ENCODE data around the gene HOXC9.
A peak's percentile ranks its signal among the peaks of the same experiment; 100 is the strongest.

The HOXC9 gene

DNA sequence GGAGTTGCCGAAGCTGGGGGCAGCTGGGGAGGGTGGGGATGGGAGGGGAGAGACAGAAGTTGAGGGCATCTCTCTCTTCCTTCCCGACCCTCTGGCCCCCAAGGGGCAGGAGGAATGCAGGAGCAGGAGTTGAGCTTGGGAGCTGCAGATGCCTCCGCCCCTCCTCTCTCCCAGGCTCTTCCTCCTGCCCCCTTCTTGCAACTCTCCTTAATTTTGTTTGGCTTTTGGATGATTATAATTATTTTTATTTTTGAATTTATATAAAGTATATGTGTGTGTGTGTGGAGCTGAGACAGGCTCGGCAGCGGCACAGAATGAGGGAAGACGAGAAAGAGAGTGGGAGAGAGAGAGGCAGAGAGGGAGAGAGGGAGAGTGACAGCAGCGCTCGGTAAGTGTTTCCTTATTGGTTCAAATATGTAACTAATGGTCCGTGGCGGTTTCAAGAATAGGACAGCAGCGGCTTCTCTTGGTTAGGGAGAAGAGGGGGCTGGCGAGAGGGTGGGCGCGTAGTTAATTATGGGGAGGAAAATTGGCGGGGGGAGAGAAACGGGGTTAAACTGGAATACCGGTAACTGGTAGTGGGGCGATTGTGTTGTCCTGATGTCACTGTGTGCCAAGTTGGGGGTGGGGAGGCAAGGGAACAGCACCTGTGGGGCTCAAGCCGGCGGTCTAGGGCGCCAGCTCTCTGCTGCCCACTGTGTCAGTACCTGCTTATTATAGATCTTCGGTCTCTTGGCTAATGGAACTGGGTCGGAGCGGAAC is 17.2 kb downstream of the HOXC9 start:
- Histone ChIP-seq H3K4me3 (ENCODE audit: low read length in 2 of 2) (peak overlapping the region; percentile 38 to 64), H3K9me3 (ENCODE audit: control insufficient read depth in 2 of 2, low read length in 2 of 2) (no peaks in the 10 kb centered on the region), H3K27ac (ENCODE audit: low read depth in 2 of 2, low read length in 2 of 2) (no peak overlapping the region), H3K36me3 (ENCODE audit: control insufficient read depth in 2 of 2, insufficient read depth in 2 of 2, low read length in 2 of 2) (no peaks in the 10 kb centered on the region), H3K4me1 (ENCODE audit: control insufficient read depth in 2 of 2, insufficient read depth in 2 of 2, low read length in 2 of 2) (peaks cover 0 to 2% of the 10 kb centered on the region in 2 donors), H3K9ac (ENCODE audit: low read depth in 1 of 2, low read length in 2 of 2) (peak overlapping the region; percentile 2 to 6), H3K27me3 (ENCODE audit: control insufficient read depth in 2 of 2, insufficient read depth in 2 of 2, low read length in 2 of 2) (peaks cover 75 to 85% of the 10 kb centered on the region in 2 donors)

DNA sequence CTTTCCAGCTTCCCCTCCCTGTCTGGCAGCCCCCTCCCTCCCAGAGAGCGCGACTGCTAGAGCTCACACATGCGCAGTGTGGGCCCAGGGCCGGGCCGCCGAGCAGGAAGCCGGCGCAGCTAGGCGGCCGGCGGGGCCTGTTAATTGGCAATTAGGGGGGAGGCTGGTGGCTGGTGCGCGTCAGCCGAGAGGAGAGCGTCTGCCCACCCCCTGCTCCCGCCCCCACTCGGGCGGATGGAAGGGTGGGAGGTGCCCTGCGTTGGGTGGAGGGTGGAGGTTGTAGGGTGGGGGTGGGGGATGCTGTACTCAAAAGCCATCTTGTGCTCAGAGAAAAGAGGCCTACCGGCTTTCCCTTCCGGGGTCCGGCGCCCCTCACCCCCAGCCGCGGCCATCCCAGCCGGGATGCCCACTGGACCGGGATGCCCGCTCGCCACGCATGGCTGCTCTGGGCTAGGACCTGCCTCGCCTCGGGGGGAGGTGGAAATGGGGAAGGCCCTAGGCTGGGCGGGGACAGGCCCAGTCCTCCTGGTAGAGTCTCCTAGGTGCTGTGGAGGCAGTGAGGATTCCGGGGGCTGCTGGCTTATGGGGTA is 18.0 kb downstream of the HOXC9 start:
- Histone ChIP-seq H3K27ac (ENCODE audit: low read depth in 2 of 2, low read length in 2 of 2) (no peak overlapping the region), H3K4me1 (ENCODE audit: control insufficient read depth in 2 of 2, insufficient read depth in 2 of 2, low read length in 2 of 2) (peaks cover 0 to 2% of the 10 kb centered on the region in 2 donors), H3K36me3 (ENCODE audit: control insufficient read depth in 2 of 2, insufficient read depth in 2 of 2, low read length in 2 of 2) (no peaks in the 10 kb centered on the region), H3K27me3 (ENCODE audit: control insufficient read depth in 2 of 2, insufficient read depth in 2 of 2, low read length in 2 of 2) (peaks cover 74 to 83% of the 10 kb centered on the region in 2 donors), H3K9ac (ENCODE audit: low read depth in 1 of 2, low read length in 2 of 2) (peak overlapping the region; percentile 6 to 23), H3K9me3 (ENCODE audit: control insufficient read depth in 2 of 2, low read length in 2 of 2) (no peaks in the 10 kb centered on the region), H3K4me3 (ENCODE audit: low read length in 2 of 2) (peak overlapping the region; percentile 38 to 64)

DNA sequence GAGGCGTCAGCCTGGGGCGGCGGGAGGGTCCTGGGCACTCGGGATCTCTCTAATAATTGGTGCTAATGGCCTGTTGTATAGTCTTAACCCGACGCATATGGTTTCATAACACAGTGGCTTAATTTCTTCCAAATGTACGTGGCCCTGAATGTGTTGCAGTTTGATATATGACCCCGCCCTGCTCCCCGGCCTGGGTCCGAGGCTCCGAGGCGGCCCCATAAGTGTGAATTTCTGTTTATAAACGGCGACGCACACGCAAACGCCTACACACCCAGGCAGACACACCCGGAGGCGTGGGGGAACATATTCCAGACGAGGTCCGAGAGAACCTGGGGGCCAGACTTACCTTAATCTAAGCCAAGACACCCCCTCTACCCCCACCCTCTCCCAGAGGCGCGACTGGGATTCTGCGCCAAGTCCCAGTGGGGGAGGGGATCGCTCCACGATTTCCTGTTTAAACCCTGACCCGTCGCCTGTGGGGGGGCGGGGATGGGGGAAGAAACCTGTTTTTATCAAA is 18.6 kb downstream of the HOXC9 start:
- peak overlapping the region in 1 of 2 donors; percentile 23 for H3K9ac ChIP-seq (ENCODE audit: low read depth in 1 of 2, low read length in 2 of 2)
- H3K27me3 ChIP-seq (ENCODE audit: control insufficient read depth in 2 of 2, insufficient read depth in 2 of 2, low read length in 2 of 2), result peaks cover 74 to 83% of the 10 kb centered on the region in 2 donors
- peak overlapping the region; percentile 21 to 26 for H3K4me3 ChIP-seq (ENCODE audit: low read length in 2 of 2)
- no peaks in the 10 kb centered on the region for H3K9me3 ChIP-seq (ENCODE audit: control insufficient read depth in 2 of 2, low read length in 2 of 2)
- no peak overlapping the region for H3K27ac ChIP-seq (ENCODE audit: low read depth in 2 of 2, low read length in 2 of 2)
- peaks cover 0 to 2% of the 10 kb centered on the region in 2 donors for H3K4me1 ChIP-seq (ENCODE audit: control insufficient read depth in 2 of 2, insufficient read depth in 2 of 2, low read length in 2 of 2)
- no peaks in the 10 kb centered on the region for H3K36me3 ChIP-seq (ENCODE audit: control insufficient read depth in 2 of 2, insufficient read depth in 2 of 2, low read length in 2 of 2)

DNA sequence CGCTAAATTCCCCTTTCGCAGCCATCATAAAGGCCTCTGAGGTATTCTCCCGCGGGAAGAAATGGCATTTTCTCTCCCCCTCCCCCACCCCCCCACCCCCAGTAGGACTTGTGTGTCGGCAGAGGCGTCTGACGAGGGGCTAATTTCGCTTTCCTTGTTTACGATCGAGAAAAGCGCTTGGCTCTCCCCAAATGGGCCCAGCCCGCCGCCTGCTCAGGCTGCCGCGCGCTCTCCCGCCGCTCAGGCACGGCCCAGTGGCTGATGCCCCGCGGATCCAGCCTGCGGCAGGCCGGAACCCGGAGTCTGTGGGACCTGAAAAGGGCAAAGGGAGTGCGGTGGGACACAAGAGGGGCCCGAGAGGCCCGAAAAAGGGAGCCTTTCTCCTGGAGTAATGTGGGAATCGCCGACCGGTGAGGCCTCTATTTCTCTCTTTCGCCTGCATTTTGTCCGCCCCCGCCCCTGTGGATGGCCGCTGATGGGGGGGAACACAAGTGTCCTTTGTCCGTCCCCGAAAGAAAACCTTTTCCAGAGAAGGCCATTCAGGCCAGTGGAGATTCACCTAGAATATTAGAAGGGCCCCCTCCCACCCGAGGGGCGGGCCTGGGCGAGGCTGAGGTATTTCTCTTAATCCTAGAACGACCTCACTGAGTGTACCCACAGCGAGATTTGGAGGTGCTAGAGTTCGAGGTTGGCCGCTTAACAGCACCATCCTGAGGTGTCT is 19.3 kb downstream of the HOXC9 start:
- Histone ChIP-seq H3K36me3 (ENCODE audit: control insufficient read depth in 2 of 2, insufficient read depth in 2 of 2, low read length in 2 of 2) (no peaks in the 10 kb centered on the region), H3K27me3 (ENCODE audit: control insufficient read depth in 2 of 2, insufficient read depth in 2 of 2, low read length in 2 of 2) (peaks cover 76 to 84% of the 10 kb centered on the region in 2 donors), H3K9ac (ENCODE audit: low read depth in 1 of 2, low read length in 2 of 2) (no peak overlapping the region), H3K4me1 (ENCODE audit: control insufficient read depth in 2 of 2, insufficient read depth in 2 of 2, low read length in 2 of 2) (peaks cover 0 to 2% of the 10 kb centered on the region in 2 donors), H3K4me3 (ENCODE audit: low read length in 2 of 2) (no peak overlapping the region), H3K27ac (ENCODE audit: low read depth in 2 of 2, low read length in 2 of 2) (no peak overlapping the region), H3K9me3 (ENCODE audit: control insufficient read depth in 2 of 2, low read length in 2 of 2) (no peaks in the 10 kb centered on the region)

DNA sequence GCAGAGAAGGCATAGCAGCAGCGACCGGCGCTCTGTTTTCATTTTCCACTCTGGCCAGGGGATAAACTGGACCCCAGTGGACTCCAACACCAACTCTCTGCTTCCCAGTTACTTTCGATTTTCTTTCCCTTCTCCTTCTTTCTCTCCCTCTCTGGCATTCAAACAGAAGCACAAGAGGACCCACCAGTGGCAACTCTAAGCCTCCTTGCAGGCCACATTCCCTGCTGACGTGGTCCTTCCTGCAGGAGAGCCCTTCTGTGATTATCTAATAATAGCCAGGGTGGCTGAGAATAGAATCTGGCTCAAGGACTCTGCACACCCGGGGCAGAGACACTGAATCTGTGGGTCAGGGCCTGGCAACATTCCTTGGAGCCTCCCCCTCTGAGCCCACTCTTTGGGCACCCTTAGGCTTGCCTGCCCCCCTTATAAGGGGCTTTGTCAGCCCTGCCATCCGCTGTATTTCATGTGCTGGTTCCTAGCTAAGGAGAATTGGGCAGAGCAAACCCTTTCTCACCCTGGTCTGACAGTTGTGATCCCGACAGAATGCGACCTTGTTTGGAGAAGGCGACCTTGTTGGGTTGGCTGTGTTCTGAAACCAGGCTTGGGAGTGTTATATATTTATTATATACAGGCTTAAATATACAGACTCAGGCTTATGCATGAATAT is 20.1 kb downstream of the HOXC9 start:
- no peaks in the 10 kb centered on the region for H3K36me3 ChIP-seq (ENCODE audit: control insufficient read depth in 2 of 2, insufficient read depth in 2 of 2, low read length in 2 of 2)
- H3K27ac ChIP-seq (ENCODE audit: low read depth in 2 of 2, low read length in 2 of 2), result no peak overlapping the region
- H3K4me1 ChIP-seq (ENCODE audit: control insufficient read depth in 2 of 2, insufficient read depth in 2 of 2, low read length in 2 of 2), result peaks cover 0 to 2% of the 10 kb centered on the region in 2 donors
- H3K9ac ChIP-seq (ENCODE audit: low read depth in 1 of 2, low read length in 2 of 2), result no peak overlapping the region
- H3K4me3 ChIP-seq (ENCODE audit: low read length in 2 of 2), result no peak overlapping the region
- H3K9me3 ChIP-seq (ENCODE audit: control insufficient read depth in 2 of 2, low read length in 2 of 2), result no peaks in the 10 kb centered on the region
- peaks cover 77 to 84% of the 10 kb centered on the region in 2 donors for H3K27me3 ChIP-seq (ENCODE audit: control insufficient read depth in 2 of 2, insufficient read depth in 2 of 2, low read length in 2 of 2)

DNA sequence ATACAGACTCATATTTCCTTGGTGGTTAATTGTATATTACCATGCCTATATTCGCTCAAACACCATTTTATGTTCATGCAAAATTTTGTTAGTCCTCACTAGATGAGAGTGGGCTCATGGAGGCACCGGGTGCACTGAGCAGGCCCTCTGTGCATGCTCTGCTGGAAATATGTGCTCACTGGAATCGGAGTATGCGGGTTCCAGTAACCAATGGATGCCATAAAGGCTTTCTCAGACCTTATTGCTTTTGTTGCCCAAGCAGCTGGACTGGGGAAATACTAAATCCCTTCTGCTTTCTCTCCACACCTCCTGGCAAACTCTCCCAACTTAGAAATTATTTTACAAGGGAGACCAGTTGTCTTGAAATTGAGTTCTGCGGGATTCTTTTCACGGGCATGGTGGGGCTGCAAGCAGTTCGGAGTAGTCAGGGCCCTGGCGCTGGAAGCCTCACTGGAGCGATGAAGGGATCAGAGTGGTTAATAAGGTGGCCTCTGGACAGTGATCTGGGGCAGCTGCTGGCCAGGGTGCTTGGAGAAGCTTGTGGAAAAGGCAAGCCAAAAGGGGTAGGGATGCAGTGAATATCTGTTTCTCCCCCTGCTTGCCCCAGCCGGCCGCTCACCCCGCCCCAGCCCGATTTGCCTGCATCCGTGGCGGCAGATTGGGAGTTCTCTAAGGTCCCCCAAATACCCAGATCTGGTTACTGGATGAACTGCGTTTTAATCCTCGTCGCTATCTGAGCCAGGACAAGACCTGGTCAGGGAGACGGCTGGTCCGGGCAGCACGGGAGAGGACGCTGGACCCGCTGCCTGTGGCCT is 20.8 kb downstream of the HOXC9 start:
- Histone ChIP-seq H3K9ac (ENCODE audit: low read depth in 1 of 2, low read length in 2 of 2) (no peak overlapping the region), H3K36me3 (ENCODE audit: control insufficient read depth in 2 of 2, insufficient read depth in 2 of 2, low read length in 2 of 2) (no peaks in the 10 kb centered on the region), H3K4me1 (ENCODE audit: control insufficient read depth in 2 of 2, insufficient read depth in 2 of 2, low read length in 2 of 2) (peaks cover 0 to 2% of the 10 kb centered on the region in 2 donors), H3K27ac (ENCODE audit: low read depth in 2 of 2, low read length in 2 of 2) (no peak overlapping the region), H3K9me3 (ENCODE audit: control insufficient read depth in 2 of 2, low read length in 2 of 2) (no peaks in the 10 kb centered on the region), H3K27me3 (ENCODE audit: control insufficient read depth in 2 of 2, insufficient read depth in 2 of 2, low read length in 2 of 2) (peaks cover 77 to 83% of the 10 kb centered on the region in 2 donors), H3K4me3 (ENCODE audit: low read length in 2 of 2) (no peak overlapping the region)

DNA sequence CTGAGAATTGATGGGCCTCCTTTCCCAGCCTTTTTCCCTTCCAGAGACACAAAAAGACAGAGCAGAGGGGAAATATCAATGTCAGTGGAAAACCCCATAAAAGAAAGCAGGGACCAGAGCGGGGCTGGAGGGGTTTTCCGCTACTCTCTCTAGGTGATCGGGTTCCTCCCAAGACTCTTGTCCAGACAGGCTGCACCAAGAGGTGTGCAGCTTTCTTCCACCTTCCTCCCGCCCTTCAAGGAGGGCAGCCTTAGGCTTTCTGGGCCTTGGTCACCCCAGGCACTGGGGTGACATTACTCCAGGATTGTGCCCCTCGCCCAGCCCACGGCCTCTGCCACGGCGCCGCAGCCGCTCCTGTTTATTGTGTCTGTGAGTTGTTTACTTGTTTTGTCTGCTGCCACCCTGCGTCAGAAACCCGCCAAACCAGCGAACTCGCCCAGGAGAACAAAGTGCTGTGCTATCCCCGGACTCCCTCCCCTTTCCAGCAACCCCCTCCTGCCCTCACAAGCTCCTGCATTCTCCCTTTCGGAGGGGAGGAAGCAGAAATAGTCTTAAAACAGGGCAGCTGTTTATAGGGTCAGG is 21.6 kb downstream of the HOXC9 start:
- peaks cover 0 to 4% of the 10 kb centered on the region in 2 donors for H3K4me1 ChIP-seq (ENCODE audit: control insufficient read depth in 2 of 2, insufficient read depth in 2 of 2, low read length in 2 of 2)
- no peaks in the 10 kb centered on the region for H3K36me3 ChIP-seq (ENCODE audit: control insufficient read depth in 2 of 2, insufficient read depth in 2 of 2, low read length in 2 of 2)
- H3K27me3 ChIP-seq (ENCODE audit: control insufficient read depth in 2 of 2, insufficient read depth in 2 of 2, low read length in 2 of 2), result peaks cover 76 to 84% of the 10 kb centered on the region in 2 donors
- no peak overlapping the region for H3K27ac ChIP-seq (ENCODE audit: low read depth in 2 of 2, low read length in 2 of 2)
- no peak overlapping the region for H3K4me3 ChIP-seq (ENCODE audit: low read length in 2 of 2)
- H3K9me3 ChIP-seq (ENCODE audit: control insufficient read depth in 2 of 2, low read length in 2 of 2), result no peaks in the 10 kb centered on the region
- H3K9ac ChIP-seq (ENCODE audit: low read depth in 1 of 2, low read length in 2 of 2), result no peak overlapping the region

DNA sequence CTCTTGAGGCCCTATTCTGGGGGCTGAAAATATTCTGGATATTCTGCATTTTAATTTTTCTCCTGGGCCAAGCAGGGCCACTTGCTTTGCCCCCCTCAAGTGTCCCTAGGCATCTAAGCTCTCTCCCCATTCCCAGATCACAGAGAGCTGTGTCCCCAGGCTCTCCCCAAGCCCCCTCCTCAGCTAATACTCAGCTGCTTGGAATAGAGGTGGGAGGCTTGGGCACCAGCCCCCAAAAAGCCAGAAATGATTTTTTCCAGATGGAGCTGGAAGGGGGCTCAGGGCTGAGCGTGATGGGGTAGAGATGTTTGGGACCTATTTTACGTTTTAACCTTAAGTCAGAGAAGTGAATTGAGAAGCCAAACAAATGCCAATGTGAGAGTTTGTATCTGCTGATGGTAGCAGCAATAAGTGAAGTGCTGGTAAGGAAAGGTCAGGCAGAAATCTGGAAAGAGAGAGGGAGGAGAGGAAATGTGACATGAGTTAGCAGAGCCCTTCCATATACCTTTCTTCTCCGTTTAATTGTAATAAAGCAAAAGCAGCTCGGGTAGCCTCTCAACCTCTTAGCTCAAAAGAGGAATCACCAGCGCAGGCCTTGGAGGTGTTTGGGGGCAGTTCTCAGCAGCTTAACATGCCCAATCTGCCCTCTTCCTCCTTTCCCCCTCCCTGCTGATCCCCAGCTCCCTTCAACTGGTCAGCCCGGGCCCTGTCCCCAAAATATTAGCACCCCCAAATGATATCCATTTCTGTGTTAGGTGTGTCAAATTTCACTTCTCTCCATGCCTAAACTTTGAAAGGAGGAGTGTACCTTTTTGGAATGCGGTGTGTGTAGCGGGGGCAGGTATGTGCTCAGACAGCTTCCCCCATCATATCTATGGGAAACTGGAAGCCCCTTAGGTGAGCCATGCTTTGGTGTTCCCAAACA is 23.3 kb downstream of the HOXC9 start:
- Histone ChIP-seq H3K9me3 (ENCODE audit: control insufficient read depth in 2 of 2, low read length in 2 of 2) (no peaks in the 10 kb centered on the region), H3K9ac (ENCODE audit: low read depth in 1 of 2, low read length in 2 of 2) (no peak overlapping the region), H3K4me1 (ENCODE audit: control insufficient read depth in 2 of 2, insufficient read depth in 2 of 2, low read length in 2 of 2) (peaks cover under 1 to 2% of the 10 kb centered on the region in 2 donors), H3K36me3 (ENCODE audit: control insufficient read depth in 2 of 2, insufficient read depth in 2 of 2, low read length in 2 of 2) (no peaks in the 10 kb centered on the region), H3K4me3 (ENCODE audit: low read length in 2 of 2) (no peak overlapping the region), H3K27ac (ENCODE audit: low read depth in 2 of 2, low read length in 2 of 2) (no peak overlapping the region), H3K27me3 (ENCODE audit: control insufficient read depth in 2 of 2, insufficient read depth in 2 of 2, low read length in 2 of 2) (peaks cover 80 to 89% of the 10 kb centered on the region in 2 donors)
